ENCODE results near the gene ABHD17A. TPM values are rescaled to one million over a fixed set of nuclear protein-coding genes. Genes with fewer than 3 reads are reported as not detected.

Gene ABHD17A
- total RNA-seq, 1 experiment from 2014 or later: 47.5 TPM

DNA sequence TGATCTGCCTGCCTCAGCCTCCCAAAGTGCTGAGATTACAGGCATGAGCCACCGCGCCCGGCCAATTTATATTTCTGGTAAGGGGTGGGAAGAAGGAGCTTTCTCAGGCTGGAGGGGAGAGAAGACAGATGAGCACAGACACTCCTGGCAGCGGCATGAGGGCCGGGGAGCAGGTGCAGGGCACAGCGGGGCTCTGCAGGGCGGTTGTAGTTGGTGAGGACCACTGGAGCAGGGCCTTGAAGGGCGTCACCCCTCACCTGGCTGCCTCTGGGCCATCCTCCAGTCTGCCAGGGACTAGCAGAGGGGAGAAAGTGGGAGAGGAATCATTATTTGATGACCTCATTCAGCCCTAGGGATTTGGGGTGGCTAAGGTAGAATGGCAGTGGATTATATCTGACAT is 47.1 kb upstream of the ABHD17A start:
- H2BK15ac ChIP-seq (ENCODE audit: low read depth, low read length): no peak overlapping the region
- H3K9me3 ChIP-seq (ENCODE audit: control insufficient read depth, low read depth, low read length): no peaks in the 10 kb centered on the region
- no CpG with 5 or more reads among the region's 8 CpGs for WGBS (ENCODE audit: extremely low coverage, insufficient read length, low lambda C conversion rate)
- DNase-seq: no peak
- H3K27ac ChIP-seq (ENCODE audit: insufficient read length, low read depth, low read length): no peak overlapping the region
- Mint-ChIP-seq H3K9me3 (peaks cover 14 to 17% of the 10 kb centered on the region in 2 experiments), H3K27ac (no peak overlapping the region), H3K27me3 (ENCODE audit: low read depth) (peaks cover 31% of the 10 kb centered on the region), H3K36me3 (ENCODE audit: insufficient read depth in 1 of 3, low read depth in 3 of 3) (peaks cover 6 to 10% (median 10%) of the 10 kb centered on the region in 3 experiments; a peak in 6 of 7 replicates), H3K4me3 (no peak overlapping the region), H3K4me1 (peaks cover 1 to 6% of the 10 kb centered on the region in 2 experiments; a peak in 1 of 4 replicates)
- H2BK12ac ChIP-seq (ENCODE audit: insufficient read length, low read depth, low read length): no peak overlapping the region
- H3K79me1 ChIP-seq (ENCODE audit: insufficient read depth, low read depth, low read length, poor library complexity, severe bottlenecking): no peaks in the 10 kb centered on the region
- H3K27me3 ChIP-seq (ENCODE audit: insufficient read depth, low read length): no peaks in the 10 kb centered on the region
- H4K5ac ChIP-seq (ENCODE audit: insufficient read length, low read depth, low read length): no peak overlapping the region
- no peak overlapping the region for H3K56ac ChIP-seq (ENCODE audit: insufficient read length, low read depth, low read length)
- H3K14ac ChIP-seq (ENCODE audit: insufficient read depth, low read length): no peak overlapping the region
- no peak overlapping the region for H3K23ac ChIP-seq (ENCODE audit: insufficient read length, low read depth, low read length)
- no peak overlapping the region for H3K4me2 ChIP-seq (ENCODE audit: insufficient read depth, insufficient read length, low read length)
- no peak overlapping the region for H2AK5ac ChIP-seq (ENCODE audit: insufficient read length, low read length)
- no peaks in the 10 kb centered on the region for H3K79me2 ChIP-seq (ENCODE audit: insufficient read depth, low read length)
- TF ChIP-seq, protein P1, sequence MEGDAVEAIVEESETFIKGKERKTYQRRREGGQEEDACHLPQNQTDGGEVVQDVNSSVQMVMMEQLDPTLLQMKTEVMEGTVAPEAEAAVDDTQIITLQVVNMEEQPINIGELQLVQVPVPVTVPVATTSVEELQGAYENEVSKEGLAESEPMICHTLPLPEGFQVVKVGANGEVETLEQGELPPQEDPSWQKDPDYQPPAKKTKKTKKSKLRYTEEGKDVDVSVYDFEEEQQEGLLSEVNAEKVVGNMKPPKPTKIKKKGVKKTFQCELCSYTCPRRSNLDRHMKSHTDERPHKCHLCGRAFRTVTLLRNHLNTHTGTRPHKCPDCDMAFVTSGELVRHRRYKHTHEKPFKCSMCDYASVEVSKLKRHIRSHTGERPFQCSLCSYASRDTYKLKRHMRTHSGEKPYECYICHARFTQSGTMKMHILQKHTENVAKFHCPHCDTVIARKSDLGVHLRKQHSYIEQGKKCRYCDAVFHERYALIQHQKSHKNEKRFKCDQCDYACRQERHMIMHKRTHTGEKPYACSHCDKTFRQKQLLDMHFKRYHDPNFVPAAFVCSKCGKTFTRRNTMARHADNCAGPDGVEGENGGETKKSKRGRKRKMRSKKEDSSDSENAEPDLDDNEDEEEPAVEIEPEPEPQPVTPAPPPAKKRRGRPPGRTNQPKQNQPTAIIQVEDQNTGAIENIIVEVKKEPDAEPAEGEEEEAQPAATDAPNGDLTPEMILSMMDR (conservative IDR thresholded peaks at IDR 0.05): no peak
- no peak overlapping the region for H3K9ac ChIP-seq (ENCODE audit: extremely low read depth, insufficient read length, low read length)
- no peak overlapping the region for H2AFZ ChIP-seq (ENCODE audit: low read length)
- no peak overlapping the region for H3T11ph ChIP-seq (ENCODE audit: low read length)
- H2BK120ac ChIP-seq (ENCODE audit: low read depth, low read length, poor library complexity, severe bottlenecking): no peak overlapping the region
- H2BK20ac ChIP-seq (ENCODE audit: low read depth, low read length, poor library complexity, severe bottlenecking): no peak overlapping the region
- H4K20me1 ChIP-seq (ENCODE audit: control insufficient read depth, insufficient read depth, insufficient read length): no peaks in the 10 kb centered on the region
- H3K18ac ChIP-seq (ENCODE audit: insufficient read length, low read depth, low read length): no peak overlapping the region
- H2BK5ac ChIP-seq (ENCODE audit: insufficient read length, low read length): no peak overlapping the region
- H3K23me2 ChIP-seq (ENCODE audit: insufficient read length, low read depth, low read length, poor library complexity, severe bottlenecking): peaks cover 6% of the 10 kb centered on the region
- H4K91ac ChIP-seq (ENCODE audit: insufficient read length, low read depth, low read length): no peak overlapping the region
- H4K8ac ChIP-seq (replicated peaks; ENCODE audit: insufficient read length, low read depth, low read length): no peak overlapping the region
- no peak overlapping the region for H3K4ac ChIP-seq (ENCODE audit: low read depth, low read length)
- H3K4me1 ChIP-seq (ENCODE audit: insufficient read depth, low read length): no peaks in the 10 kb centered on the region
